Measurements from ENCODE around the gene FAM229B.
"Not testable (repeated sequence)": the region's sequence is repeated elsewhere in the genome, so short reads cannot be mapped to it uniquely, and the experiment has no call there.

Gene FAM229B

DNA sequence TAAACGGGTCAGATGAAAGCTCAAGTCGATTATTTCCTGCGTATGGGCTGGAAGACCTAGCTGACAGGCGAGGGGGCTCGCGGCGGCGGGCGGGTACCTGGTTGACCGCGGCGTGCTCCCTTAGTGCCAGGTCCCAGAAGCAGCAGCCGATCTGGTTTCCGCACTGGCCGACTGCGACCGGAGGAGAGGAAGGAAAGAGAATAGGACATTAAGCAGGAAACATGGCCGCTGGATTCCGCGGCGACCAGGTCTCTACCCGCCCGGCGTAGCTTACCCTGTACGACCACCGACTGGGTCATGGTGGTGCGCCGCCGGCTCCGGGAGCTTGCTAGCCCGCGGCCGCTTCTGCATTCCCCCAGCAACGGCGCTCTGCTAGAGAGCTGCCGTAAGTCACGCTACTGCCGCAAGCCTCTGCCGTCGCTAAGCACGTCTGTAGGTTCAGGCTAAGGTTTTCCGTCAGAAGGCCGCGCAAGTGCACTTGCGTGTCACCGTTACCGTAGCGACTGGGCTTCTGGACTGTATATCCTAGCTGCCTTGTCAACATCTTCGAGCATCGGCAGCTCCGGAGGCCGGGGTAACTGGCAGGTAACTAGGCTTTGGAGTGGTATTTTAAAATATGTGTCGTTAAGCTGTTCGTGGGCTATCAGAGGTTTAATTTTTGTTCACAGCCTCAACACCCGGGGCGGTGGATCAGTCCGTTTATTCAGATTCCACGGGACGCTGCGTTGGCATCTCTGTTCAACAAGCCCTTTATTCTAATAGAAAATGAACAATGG lies at the start of gene FAM229B, which contains the start of gene TUBE1:
TSS of gene FAM229B (plus strand) at position 456 of the 776 bp plus-strand sequence. CDS start 11,693 bp downstream, outside the sequence.
TSS of gene TUBE1 (minus strand) at position 347 of the 776 bp plus-strand sequence. CDS start at position 299, 48 bp downstream.
- peak; percentile 26 to 97 (median 89) for DNase-seq

GRCh38 chr6:112037783-112038216 lies 49.6 kb upstream of the FAM229B start:
- peak in 37 of 51 donors; percentile 9 to 85 (median 55) for DNase-seq

GRCh38 chr6:112038268-112038667 lies 49.1 kb upstream of the FAM229B start:
- peak in 4 of 51 donors; percentile 5 to 42 (median 34) for DNase-seq

GRCh38 chr6:112038756-112039430 lies 48.5 kb upstream of the FAM229B start:
- no peak for DNase-seq

GRCh38 chr6:112039431-112039770 lies 48.0 kb upstream of the FAM229B start:
- no peak for DNase-seq

GRCh38 chr6:112040956-112041355 lies 46.4 kb upstream of the FAM229B start:
- DNase-seq = no peak

DNA sequence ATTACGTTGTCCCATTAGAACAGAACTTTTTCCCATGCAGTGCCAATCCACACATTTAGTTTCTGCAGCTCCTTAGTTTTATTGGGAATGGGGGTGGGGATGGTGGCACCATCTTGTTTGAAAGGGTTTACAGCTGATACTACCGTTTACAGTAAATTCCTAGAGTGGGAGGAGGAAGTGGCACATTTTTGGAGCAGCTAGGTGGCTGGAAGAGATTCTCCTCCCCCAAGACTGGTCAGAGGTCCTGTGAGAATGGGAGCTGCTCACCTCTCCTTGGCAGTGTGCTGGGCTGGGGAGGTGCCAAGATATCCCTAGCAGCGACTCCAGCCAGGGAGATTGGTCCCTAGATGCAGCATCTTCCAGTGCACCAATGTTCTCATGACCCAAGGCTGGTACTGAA lies 45.9 kb upstream of the FAM229B start:
- DNase-seq = no peak

DNA sequence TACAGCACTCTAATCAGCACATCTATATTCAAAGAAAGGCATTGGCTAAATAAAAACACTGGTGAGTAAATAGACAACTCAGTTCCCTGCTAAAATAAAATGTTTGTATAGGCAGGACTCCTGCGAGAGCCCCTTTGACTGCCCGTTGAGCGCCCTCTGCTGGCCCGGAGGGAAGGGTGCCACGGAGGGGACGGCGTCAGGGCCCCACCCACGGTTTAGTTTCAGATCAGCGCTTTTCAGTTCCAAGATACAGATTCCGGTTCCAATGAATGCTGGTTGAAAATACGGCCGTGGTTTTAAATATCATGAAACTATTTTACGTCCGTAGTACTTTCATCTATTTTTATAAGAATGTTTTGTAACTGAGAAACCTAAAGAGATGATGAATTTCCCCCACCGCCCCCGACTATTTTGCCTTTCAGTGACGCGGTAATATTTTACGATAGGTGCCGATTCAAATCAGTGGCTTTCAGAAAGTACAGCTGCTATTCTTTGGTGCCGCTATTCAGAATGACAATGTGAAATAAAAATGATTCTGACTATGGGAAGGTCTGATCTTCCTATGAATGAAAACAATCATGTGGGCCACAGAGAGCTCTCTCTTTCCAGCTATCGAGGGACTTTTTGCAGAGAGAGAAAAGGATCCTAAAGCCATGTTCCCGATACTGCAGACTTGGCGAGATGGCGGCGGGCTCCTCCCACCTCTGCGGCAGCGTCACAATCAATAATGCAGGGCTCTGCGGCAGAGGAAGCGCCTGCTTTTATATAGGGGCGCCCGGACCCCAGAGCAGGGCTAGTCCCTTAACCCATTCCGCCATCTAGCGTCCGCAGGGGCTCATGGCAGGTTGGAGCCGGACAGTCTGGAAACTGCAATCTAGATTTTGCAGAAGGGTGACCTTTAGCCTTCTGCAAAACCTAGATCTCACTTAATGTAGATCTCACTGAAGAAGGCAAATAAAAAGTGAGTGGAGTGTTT lies 44.1 kb upstream of the FAM229B start:
- peak; percentile 10 to 93 (median 79) for DNase-seq

DNA sequence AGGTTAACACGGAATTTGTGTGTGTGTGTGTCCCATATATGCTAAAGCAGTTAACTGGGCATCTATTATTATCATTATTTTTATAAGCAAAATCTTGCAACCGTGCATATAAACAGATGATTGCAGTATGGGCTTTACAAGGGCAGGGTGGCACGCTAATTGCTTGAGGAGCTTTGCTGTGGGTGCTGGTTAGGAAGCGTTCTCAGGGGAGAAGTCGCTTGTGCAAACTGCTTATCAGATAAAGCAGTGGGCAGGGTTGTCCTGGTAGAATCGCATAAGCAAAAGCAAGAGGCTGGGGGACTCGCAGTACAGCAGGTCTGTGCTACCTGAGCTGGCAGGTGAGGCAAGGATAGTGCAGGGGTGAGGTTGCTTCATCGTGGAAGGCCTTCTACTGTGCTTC lies 43.2 kb upstream of the FAM229B start:
- DNase-seq = no peak

- no peak for DNase-seq
These were observed 42.5 kb upstream of the FAM229B start for GRCh38 chr6:112044856-112045255.

DNA sequence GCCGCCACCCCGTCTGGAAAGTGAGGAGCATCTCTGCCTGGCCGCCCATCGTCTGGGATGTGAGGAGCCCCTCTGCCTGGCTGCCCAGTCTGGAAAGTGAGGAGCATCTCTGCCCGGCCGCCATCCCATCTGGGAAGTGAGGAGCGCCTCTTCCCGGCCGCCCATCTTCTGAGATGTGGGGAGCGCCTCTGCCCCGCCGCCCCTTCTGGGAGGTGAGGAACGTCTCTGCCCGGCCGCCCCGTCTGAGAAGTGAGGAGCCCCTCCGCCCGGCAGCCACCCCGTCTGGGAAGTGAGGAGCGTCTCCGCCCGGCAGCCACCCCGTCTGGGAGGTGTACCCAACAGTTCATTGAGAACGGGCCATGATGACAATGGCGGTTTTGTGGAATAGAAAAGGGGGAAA lies 39.9 kb upstream of the FAM229B start:
- not testable (repeated sequence) for DNase-seq

- no peak for DNase-seq
These were observed 38.2 kb upstream of the FAM229B start for GRCh38 chr6:112049026-112049799.

- no peak for DNase-seq
These were observed 37.4 kb upstream of the FAM229B start for GRCh38 chr6:112049996-112050395.

GRCh38 chr6:112050429-112050828 lies 37.0 kb upstream of the FAM229B start:
- no peak for DNase-seq

- DNase-seq = not testable (repeated sequence)
These were observed 36.1 kb upstream of the FAM229B start for GRCh38 chr6:112051251-112051740.

GRCh38 chr6:112054001-112054400 lies 33.4 kb upstream of the FAM229B start, which contains the start of gene CCN6:
Gene CCN6 (plus strand): TSS chr6:112054104. CDS start chr6:112054358, 254 bp downstream.
- DNase-seq = no peak

DNA sequence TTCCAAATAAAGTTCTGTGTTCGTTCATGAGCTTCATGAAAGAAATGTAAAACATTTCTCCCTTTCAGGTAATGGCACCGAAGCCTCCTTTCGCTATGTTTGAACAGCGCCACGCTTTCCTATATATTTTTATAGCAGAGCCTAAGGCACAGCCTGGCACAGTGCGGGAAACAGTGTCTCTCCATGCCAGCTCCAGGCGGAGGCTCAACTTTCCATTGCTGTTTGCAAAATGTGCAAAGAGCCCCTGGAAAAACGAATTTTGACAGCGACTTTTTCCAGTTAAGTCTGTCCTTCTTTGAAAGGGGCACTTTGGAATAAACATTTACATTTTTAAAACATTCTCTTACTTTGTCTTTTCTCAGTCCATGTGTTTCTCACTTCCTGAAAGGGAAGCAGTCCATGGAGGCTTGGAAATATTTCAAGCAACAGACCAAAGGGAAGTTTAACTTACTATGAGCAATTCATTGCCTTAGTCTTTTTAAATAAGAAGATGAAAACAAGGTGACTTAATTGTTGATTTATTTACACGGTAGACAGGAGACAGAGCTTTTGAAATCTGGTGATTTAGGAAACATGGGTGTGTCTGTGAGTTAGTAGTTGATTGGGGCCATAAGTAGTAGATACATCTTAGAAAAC lies 32.7 kb upstream of the FAM229B start:
- no peak for DNase-seq

- no peak for DNase-seq
These were observed 29.0 kb upstream of the FAM229B start for GRCh38 chr6:112058243-112059032.

DNA sequence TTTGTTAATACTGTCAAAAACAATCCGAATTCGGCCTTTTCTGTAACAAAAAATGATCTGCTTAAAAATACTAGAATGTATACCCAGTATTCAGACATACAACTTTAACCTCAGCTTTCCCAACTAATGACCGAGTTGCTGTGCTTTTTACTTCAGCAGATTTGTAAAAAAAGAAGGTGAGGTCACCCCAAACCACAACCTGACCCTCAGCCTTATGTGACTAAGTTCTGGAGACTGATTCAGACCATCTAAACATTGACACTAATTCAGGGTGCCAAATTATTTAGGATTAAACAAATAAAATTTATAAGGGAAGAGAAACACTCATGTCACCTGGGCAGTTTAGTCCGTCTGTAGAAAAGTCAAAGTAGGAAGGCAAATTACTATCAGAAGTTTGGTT lies 25.8 kb upstream of the FAM229B start:
- DNase-seq = no peak

Measured in hypothalamus (tissue), 51 donors.